ENCODE data around the gene FBRSL1. TPM values are rescaled to one million over a fixed set of nuclear protein-coding genes. Genes with fewer than 3 reads are reported as not detected.

The FBRSL1 gene
- total RNA-seq, 1 donor from 2014 or later: 17.1 TPM

DNA sequence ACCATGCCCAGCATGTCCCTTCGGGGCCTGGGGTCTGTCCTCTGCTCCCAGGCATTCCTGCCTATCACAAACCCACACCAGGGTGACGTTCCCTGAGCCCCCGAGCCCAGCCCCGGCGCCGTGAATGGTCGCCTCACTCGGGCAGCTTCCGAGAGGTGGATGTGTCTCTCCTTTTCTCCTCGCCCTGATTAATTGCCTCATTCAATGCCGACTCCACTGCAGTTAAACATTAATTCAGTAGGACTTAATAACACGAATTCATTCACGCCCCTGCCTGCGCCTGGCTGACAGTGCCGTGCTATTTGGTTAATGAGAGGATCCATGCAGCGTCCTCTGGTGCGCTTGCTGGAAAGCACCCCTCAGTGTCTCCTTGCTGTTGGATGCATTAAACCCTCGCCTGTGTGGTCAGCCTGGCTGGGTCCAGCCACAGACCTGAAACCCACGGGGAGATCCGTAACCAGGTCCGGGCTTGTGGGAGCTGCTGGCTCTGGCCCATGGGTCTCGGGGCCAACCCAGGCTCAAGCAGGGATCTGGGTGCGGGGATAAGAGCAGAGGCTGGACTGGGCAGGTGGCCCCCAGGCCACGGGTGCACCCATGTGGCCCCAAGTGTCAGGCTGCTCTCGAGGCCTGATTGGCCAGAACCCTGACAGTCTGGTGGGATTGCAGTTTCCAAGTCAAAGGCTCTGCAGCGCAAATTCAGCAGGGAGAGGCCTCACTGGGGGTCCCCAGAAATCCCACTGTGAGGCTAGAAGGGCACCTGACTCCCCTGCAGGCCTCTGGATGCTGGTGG is 55.4 kb downstream of the FBRSL1 start:
- FAIRE-seq (no peak), DNase-seq (ENCODE audit: low read depth) (no peak)
- Histone ChIP-seq H3K27me3 (ENCODE audit: control insufficient read depth, insufficient read depth, low read length) (peaks cover 5% of the 10 kb centered on the region), H3K4me3 (ENCODE audit: low read depth, low read length) (no peak overlapping the region), H3K36me3 (ENCODE audit: control insufficient read depth, insufficient read depth, low read length) (no peaks in the 10 kb centered on the region)
- TF ChIP-seq, protein P1, sequence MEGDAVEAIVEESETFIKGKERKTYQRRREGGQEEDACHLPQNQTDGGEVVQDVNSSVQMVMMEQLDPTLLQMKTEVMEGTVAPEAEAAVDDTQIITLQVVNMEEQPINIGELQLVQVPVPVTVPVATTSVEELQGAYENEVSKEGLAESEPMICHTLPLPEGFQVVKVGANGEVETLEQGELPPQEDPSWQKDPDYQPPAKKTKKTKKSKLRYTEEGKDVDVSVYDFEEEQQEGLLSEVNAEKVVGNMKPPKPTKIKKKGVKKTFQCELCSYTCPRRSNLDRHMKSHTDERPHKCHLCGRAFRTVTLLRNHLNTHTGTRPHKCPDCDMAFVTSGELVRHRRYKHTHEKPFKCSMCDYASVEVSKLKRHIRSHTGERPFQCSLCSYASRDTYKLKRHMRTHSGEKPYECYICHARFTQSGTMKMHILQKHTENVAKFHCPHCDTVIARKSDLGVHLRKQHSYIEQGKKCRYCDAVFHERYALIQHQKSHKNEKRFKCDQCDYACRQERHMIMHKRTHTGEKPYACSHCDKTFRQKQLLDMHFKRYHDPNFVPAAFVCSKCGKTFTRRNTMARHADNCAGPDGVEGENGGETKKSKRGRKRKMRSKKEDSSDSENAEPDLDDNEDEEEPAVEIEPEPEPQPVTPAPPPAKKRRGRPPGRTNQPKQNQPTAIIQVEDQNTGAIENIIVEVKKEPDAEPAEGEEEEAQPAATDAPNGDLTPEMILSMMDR (IDR thresholded peaks at IDR 0.05; ENCODE audit: insufficient read depth, low read length, severe bottlenecking): no peak

DNA sequence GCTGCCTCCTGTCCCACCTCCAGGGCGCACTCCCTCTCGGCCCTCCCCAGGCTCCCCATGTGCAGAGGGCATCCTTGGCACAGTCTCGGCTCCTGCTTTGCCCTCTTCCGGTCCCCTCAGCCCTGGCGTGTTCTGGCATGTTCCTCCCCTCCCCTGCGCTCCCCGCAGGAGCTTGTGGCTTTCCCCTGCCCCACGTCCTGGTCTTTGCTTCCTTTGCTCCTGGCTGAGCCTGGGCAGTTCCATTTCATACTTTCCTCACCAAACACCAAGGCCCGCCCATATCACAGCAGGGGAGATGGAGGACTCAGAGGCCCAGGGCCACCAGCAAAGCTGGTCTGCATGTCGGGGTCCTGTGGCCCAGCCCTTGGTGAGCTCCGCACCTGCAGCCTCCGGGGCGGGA is 56.0 kb downstream of the FBRSL1 start:
- TF ChIP-seq, protein P1 (IDR thresholded peaks at IDR 0.05; ENCODE audit: insufficient read depth, low read length, severe bottlenecking): no peak
- DNase-seq (ENCODE audit: low read depth) (peak; percentile 41), FAIRE-seq (no peak)
- H3K4me3 ChIP-seq (ENCODE audit: low read depth, low read length): no peak overlapping the region
- H3K27me3 ChIP-seq (ENCODE audit: control insufficient read depth, insufficient read depth, low read length): peaks cover 5% of the 10 kb centered on the region
- H3K36me3 ChIP-seq (ENCODE audit: control insufficient read depth, insufficient read depth, low read length): no peaks in the 10 kb centered on the region

DNA sequence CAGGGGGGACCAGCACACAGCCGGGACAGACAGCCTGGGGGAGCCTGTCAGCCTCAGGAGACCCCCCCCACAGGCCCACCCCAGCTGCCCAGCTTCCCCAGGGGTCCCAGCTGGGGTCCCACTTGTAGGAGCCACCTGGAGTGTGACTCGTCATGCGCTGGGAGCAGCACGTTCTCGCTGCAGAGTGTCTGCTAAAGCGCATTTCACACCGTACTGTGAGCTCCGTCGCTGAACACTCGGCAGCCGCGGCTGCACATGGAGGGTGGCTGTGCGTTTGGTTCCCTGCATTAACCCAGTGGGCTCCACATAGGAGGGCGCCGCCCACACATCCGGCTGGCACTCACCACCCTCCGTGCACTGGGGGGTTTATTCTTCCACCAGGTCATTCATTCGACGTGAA is 56.7 kb downstream of the FBRSL1 start:
- DNase-seq (ENCODE audit: low read depth): no peak
- Histone ChIP-seq H3K27me3 (ENCODE audit: control insufficient read depth, insufficient read depth, low read length) (peaks cover 5% of the 10 kb centered on the region), H3K36me3 (ENCODE audit: control insufficient read depth, insufficient read depth, low read length) (no peaks in the 10 kb centered on the region), H3K4me3 (ENCODE audit: low read depth, low read length) (no peak overlapping the region)
- TF ChIP-seq, protein P1 (IDR thresholded peaks at IDR 0.05; ENCODE audit: insufficient read depth, low read length, severe bottlenecking): no peak
- FAIRE-seq: no peak

DNA sequence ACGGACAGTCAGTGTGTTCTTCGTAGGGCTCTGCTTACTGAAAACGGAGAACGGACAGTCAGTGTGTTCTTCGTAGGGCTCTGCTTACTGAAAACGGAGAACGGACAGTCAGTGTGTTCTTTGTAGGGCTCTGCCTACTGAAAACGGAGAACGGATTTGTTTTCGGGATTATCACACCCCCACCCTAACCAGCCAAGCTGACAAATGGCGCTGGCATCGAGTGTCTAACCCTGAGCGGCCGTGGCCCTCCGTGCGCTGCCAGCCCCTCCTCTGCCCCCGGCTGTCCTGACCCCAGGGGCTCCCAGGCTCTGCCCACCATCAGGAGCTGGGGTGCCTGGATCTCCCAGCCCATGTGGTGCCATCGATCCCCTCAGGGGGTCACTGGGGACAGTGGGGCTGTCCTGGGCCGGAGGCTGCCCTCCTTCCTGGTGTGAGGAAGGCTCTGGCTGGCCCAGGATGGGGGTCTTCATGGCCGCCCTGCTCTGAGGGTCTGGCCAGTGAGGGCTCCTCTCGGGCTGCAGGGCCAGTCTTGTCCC is 57.3 kb downstream of the FBRSL1 start:
- H3K4me3 ChIP-seq (ENCODE audit: low read depth, low read length): no peak overlapping the region
- DNase-seq (ENCODE audit: low read depth) (no peak), FAIRE-seq (no peak)
- TF ChIP-seq, protein P1 (IDR thresholded peaks at IDR 0.05; ENCODE audit: insufficient read depth, low read length, severe bottlenecking): no peak
- peaks cover 5% of the 10 kb centered on the region for H3K27me3 ChIP-seq (ENCODE audit: control insufficient read depth, insufficient read depth, low read length)
- H3K36me3 ChIP-seq (ENCODE audit: control insufficient read depth, insufficient read depth, low read length): no peaks in the 10 kb centered on the region

DNA sequence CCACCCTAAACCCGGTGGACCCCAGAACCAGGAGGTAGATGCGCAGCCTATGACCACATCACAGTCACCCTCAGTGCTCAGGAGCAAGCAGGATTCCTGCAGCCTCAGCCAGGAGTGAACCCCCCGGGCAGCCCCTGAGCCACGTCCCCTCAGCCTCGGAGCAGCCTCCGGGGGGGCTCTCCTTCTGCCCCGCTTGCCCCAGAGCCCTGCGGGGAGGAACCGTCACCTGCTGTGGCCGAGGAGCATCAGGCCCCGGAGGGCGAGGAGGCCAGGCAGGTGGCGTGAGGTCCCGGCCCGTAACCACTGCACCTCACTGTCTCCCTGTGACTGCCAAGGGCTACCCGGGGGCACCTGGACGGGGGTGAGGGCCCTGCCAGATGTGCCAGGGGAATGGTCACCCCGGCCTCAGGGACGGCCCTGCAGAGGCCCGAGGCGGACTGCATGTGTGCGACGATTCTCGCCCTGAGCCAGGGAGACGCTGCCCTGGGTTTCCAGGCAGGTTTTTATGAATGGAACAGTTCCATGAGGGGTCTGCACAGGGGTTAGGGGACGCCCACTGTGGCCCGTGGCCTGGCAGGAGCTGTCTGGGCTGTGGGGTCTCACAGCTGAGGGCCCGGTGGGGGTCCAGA is 58.6 kb downstream of the FBRSL1 start:
- FAIRE-seq (no peak), DNase-seq (ENCODE audit: low read depth) (no peak)
- Histone ChIP-seq H3K4me3 (ENCODE audit: low read depth, low read length) (no peak overlapping the region), H3K36me3 (ENCODE audit: control insufficient read depth, insufficient read depth, low read length) (no peaks in the 10 kb centered on the region), H3K27me3 (ENCODE audit: control insufficient read depth, insufficient read depth, low read length) (peaks cover 2% of the 10 kb centered on the region)
- TF ChIP-seq, protein P1 (IDR thresholded peaks at IDR 0.05; ENCODE audit: insufficient read depth, low read length, severe bottlenecking): no peak
